ENCODE measurements around the gene MTURN.

Gene MTURN

DNA sequence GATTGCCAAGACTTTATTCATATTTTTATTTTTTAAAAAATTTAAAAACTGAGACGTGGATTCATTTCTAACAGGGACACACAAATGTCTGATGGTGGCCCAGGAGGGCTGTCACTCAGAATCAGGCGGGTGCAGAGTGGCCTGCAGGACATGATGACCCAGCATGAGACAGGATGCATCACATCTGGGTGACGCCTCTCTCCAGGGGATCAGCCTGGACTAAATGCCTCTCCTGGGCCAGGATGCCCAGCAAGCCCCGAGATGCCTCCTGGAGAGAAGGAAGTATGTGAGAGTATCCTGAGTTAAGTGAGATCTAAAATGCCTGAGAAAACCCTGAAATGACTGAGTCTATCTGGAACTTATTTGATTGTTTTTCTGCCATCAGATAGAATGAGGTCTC is 16.9 kb upstream of the MTURN start:
- H3K27me3 Mint-ChIP-seq: no peaks in the 10 kb centered on the region
- H3K9me3 Mint-ChIP-seq: peaks cover 8 to 17% of the 10 kb centered on the region in 2 donors
- DNase-seq: no peak
- H3K4me1 Mint-ChIP-seq: peaks cover 8% of the 10 kb centered on the region
- H3K4me3 Mint-ChIP-seq: no peak overlapping the region
- no peak overlapping the region for H3K27ac Mint-ChIP-seq
- no peak for ATAC-seq

DNA sequence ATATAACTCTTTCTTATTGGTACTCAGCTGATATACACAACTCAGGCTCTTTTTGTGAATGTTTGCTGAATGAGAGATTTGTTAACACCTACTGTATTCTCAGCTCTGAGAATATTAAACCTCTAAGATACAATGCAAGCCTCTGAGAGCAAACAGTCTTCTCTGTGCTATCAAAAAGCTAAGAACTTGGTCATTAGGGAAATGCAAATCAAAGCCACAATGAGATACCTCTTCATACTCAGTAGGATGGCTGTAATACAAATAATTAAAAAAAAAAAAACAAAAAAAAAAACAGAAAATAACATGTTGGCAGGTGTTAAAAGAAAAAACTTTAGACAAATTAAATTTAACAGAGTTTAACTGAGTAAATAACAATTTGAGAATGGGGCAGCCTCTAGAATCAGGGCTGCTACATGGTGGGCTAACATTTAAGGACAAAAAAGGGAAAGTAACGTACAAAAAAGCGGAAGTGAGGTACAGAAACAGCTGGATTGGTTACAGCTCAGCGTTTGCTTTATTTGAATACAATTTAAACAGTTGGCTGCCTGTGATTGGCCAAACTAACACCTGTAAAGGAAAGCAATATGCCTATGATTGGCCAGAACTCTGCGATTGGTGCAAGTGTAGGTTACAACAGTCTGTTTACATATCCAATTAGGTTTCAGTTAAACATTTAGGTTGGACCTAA is 14.8 kb upstream of the MTURN start:
- Mint-ChIP-seq H3K27ac (no peak overlapping the region), H3K4me1 (peaks cover 1% of the 10 kb centered on the region), H3K9me3 (no peaks in the 10 kb centered on the region), H3K27me3 (no peaks in the 10 kb centered on the region), H3K4me3 (no peak overlapping the region)
- ATAC-seq (no peak), DNase-seq (no peak)

DNA sequence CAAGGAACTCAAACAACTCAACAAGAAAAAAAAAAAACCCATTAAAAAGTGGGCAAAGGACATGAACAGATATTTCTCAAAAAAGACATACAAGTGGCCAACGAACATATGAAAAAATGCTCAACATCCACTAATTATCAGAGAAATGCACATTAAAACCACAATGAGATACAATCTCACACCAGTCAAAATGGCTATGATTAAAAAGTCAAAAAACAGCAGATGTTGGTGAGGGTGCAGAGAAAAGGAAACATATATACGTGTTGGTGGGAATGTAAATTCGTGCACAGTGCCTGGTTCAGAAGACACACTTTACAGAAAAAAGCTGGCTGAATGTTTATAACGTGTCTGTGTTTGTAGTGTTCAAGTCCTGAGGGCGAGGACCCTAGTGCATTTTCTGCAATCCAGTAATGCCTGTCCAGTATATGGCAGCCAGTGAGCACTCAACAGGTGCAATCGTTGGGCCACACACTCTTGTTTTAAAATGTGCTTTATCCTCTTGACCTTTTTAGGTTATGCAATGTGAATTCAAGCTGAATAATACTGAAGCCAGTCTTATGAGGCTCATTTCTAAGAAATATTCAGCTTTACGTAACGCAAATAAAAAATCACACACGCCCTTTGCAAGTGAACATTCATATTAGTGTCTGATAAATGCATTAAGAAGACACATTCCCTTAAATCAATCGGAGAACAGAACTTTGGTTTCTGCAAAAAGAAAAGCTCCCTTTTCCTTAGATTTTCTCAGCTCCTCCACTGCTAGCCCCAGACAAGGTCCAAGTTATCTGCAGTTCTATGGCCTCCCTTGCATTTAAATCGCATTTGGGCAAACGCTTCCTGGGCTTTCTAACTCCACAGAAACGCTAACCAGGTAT is 813 bp upstream of the MTURN start:
- Mint-ChIP-seq H3K27me3 (peaks cover 17% of the 10 kb centered on the region), H3K4me1 (peaks cover 10% of the 10 kb centered on the region), H3K27ac (peak overlapping the region in 1 of 2 donors; percentile 55), H3K9me3 (no peaks in the 10 kb centered on the region), H3K4me3 (peak overlapping the region; percentile 77 to 88)
- ATAC-seq: no peak
- DNase-seq: no peak

DNA sequence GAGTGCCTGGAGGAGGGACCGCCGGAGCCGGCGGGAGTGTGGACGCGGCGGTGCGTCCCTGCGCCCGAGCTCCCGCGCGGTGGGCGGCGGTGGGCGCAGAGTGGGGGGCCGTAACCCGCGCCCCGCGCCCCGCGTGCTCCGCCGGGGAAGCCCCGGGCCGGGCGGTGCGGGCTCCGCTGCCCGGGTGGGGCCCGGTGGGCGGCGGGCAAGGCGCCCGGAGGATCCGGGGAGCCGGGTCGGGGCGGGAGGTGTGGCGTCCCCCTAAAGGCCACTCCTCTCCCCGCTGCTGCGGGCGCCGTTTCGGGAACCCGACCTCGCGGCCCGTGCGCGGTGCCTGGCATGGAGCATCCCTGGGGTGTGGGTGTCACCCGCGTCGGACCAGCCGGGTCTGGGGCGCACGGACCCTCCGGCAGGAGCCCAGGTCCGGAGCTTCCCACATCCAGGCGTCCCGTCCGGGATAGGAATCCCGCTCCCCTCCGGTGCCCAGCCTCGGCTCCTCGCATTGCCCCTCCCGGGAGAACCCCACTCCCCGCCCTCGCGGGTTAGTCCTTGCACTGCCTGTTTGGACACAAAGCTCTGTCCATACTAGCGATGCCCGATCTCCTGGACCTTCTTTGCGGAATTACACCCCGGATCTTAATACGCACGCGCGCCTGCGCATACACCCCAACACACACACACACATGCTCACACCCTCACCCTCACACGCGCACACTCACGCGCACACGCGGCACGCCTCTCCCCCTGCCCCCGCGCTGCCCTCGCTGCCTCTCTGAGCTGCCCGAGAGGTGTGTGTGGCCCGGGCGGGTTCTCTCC is 723 bp downstream of the MTURN start:
- Mint-ChIP-seq H3K4me1 (peaks cover 10% of the 10 kb centered on the region), H3K27ac (peak overlapping the region; percentile 53 to 78), H3K27me3 (peaks cover 17% of the 10 kb centered on the region), H3K9me3 (no peaks in the 10 kb centered on the region), H3K4me3 (peak overlapping the region; percentile 85 to 87)
- ATAC-seq (peak; percentile 61), DNase-seq (peak; percentile 37 to 46)

DNA sequence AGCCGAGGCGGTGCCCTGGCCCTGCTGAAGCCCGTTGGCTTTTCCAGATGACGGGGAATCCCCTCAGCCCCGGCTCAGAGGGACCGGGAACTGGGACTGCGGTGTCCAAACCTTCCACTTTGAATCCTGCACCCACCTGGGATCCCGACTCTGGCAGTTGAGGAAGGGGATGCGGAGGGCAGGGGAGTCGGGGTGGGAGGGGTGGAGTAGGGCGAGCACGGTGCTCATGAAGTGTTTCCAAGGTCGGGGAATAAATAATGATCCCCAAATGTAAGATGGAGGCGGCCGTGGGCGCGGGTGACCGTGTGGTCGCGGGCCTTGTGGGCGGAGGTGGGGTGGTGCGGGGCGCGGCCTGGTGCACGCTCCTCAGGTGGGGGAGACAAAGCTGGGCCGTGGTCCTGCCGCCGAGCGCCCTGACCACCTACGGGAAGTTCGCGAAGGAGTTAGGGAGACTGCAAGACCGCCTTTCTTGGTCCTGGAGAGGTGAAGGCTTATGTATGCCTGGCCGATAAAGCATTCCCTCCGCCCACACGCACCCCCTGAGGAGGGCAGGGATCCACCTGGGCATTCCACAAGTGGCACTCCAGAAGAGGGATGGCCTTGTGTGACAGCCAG is 1.4 kb downstream of the MTURN start:
- Mint-ChIP-seq H3K27me3 (peaks cover 17% of the 10 kb centered on the region), H3K4me1 (peaks cover 10% of the 10 kb centered on the region), H3K27ac (peak overlapping the region; percentile 53 to 78), H3K9me3 (no peaks in the 10 kb centered on the region), H3K4me3 (peak overlapping the region; percentile 85 to 87)
- DNase-seq (no peak), ATAC-seq (no peak)

DNA sequence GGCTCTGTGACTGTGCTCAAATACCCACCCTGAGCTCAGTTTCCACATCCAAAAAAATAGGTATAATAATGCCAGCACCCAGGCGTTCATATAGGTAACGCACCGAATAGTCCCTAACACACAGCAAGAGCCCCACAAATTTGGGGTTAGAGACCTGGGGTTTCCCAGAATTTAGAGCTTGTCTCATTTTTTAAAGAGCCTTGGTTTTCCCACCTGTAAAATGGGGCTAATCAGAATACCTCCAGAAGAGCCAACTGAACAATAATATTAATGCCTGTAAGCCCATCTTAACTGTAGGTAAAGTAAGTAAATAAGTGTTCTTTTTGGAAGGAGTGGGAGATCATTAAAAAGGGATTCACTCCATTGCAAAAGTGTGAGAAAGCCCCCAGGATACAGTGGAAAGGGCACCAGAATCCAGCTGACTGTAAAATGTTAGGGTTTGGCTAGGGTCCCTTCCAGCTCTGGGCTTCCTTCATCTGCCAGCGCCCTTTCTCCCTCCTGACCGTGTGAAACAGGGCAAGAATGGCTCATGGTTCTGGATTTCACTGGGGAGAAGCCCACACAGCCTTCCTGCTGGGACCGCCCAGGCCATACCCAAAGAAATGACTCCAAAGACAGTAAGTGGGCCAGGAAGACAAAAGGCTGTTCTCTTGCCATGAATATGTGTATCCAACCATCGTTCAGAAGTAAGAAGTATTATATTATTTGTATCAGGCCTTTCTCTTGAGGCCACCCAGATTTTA is 2.1 kb downstream of the MTURN start:
- peaks cover 15% of the 10 kb centered on the region for H3K27me3 Mint-ChIP-seq
- peak overlapping the region in 1 of 2 donors; percentile 85 for H3K4me3 Mint-ChIP-seq
- no peaks in the 10 kb centered on the region for H3K9me3 Mint-ChIP-seq
- ATAC-seq (no peak), DNase-seq (no peak)
- no peak overlapping the region for H3K27ac Mint-ChIP-seq
- H3K4me1 Mint-ChIP-seq: peaks cover 10% of the 10 kb centered on the region

DNA sequence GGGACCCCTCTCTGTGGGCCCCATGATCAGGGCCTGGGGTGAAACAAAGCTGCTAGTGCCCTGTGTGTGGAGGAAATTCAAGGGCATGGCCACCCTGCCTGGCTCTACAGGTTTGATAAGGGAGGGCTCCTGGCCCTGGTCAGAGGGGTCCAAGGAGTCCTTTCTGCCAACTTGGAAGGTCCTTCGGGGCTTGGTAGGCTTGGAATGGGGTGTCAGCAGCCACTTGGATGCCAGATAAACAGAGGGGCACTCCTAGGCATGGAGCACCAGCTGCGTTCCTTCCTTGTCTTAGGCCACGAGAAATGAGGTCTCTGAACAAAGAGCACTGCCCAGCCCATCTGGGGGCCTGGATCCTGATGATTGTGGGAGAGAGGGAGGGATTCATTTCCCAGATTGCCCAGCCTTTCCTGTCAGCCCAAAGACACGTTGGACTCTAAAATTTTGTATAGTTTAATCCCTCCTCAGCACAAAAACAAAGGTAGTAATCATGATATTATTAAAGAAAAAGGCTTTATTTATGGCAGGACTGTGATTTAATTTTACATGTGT is 5.1 kb downstream of the MTURN start:
- no peaks in the 10 kb centered on the region for H3K27me3 Mint-ChIP-seq
- H3K9me3 Mint-ChIP-seq: no peaks in the 10 kb centered on the region
- no peak overlapping the region for H3K27ac Mint-ChIP-seq
- H3K4me3 Mint-ChIP-seq: no peak overlapping the region
- ATAC-seq (no peak), DNase-seq (no peak)
- peaks cover 10% of the 10 kb centered on the region for H3K4me1 Mint-ChIP-seq

DNA sequence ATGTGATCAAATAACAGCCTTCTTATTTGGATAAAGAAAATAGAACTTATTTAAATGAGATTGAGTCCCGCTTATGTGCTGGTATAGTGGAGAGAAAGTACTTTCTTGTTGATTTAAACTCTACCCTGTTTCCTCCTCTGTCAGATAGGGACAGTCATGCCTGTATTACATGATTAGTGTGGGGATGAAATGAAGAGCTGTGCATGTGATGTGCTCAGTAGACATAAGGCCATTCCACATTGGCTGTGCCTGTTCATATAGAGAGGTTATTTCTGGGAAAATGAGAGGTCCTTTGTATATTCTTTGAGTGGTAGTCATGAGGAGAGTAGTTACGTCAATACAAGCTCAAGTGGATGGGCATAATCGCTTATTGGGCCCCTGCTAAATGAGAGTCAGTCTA is 5.7 kb downstream of the MTURN start:
- DNase-seq: no peak
- Mint-ChIP-seq H3K4me1 (peaks cover 10% of the 10 kb centered on the region), H3K4me3 (no peak overlapping the region), H3K27ac (no peak overlapping the region), H3K9me3 (no peaks in the 10 kb centered on the region), H3K27me3 (no peaks in the 10 kb centered on the region)
- no peak for ATAC-seq

DNA sequence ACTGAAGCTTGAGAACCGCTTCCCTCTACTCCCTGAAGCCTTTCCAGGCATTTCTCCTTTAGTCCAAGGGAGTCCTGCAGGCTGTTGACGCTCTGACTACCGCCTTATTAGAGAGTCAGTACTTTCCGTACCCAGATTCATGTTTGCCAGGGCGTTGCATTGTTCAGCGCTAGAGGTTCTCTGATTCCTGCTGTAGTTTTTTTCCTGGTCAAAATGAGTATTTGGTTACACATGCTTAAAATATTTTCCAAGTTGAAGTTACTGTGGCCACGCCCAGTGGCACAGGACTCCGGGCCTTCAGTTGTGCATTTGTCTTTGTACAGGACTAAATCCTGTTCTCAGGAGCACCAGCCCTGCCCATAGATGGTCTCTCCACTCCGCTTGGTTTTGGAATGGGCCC is 7.9 kb downstream of the MTURN start:
- H3K27ac Mint-ChIP-seq: no peak overlapping the region
- DNase-seq (no peak), ATAC-seq (no peak)
- H3K4me3 Mint-ChIP-seq: no peak overlapping the region
- peaks cover 5% of the 10 kb centered on the region for H3K4me1 Mint-ChIP-seq
- no peaks in the 10 kb centered on the region for H3K27me3 Mint-ChIP-seq
- H3K9me3 Mint-ChIP-seq: no peaks in the 10 kb centered on the region

DNA sequence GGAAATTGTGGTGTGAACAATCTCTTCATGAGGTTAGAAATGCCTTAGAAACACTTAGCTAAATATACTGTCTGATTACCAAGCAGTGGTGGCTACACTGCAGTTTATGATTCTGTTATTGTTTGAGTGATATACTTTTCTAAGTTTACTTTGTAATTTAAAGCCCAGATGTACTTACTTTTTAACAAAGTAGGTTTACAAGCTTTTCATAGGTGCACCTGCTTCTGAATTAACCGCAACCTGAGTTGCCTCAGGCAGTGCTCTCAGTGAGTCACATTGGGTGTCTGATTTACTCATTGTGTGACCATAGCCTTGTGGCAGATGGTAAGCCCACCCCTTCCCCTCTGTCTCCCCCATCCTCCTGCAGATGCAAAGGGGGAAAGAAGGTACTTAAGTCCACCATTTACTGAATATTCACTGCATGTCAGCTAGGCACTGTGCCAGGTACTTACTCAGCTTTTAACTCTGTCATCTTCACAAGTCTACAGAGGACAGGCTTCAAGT is 9.0 kb downstream of the MTURN start:
- peak; percentile 75 for ATAC-seq
- no peak overlapping the region for H3K27ac Mint-ChIP-seq

DNA sequence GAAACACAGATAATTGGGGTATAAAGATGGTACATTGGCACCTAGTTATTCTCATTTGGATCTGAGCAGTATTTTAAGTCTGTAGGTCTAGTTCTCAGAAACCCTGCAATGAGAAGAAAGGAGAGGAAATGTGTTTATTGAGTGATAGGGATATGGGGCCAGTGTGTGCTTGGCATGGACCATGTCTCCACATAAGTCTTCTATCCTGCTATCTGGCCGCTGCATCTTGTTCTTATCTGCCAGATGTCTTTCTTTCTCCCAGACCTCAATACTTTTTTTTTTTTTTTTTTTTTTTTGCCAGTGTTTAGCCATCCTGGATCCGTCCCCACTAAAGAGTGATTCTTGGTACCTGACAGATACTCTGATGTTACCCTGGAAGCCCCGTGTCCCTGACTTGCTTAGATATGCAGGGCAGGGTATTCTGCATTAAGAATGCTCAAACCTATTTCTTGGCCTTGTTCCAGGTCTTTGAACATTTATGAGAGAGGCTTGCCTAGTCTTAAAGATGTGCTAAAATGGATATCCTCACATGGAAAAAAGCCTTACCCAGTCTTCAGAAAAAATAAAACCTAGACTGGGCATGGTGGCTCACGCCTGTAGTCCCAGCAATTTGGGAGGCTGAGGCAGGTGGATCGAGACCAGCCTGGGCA is 10.0 kb downstream of the MTURN start:
- Mint-ChIP-seq H3K4me3 (no peak overlapping the region), H3K27ac (no peak overlapping the region), H3K27me3 (no peaks in the 10 kb centered on the region), H3K9me3 (no peaks in the 10 kb centered on the region), H3K4me1 (peaks cover 5% of the 10 kb centered on the region)
- no peak for DNase-seq
- ATAC-seq: no peak

More for the DNA sequence above, 9.0 kb downstream of the MTURN start:
- DNase-seq: no peak
- Mint-ChIP-seq H3K4me3 (no peak overlapping the region), H3K9me3 (no peaks in the 10 kb centered on the region), H3K27me3 (no peaks in the 10 kb centered on the region), H3K4me1 (peaks cover 5% of the 10 kb centered on the region)

DNA sequence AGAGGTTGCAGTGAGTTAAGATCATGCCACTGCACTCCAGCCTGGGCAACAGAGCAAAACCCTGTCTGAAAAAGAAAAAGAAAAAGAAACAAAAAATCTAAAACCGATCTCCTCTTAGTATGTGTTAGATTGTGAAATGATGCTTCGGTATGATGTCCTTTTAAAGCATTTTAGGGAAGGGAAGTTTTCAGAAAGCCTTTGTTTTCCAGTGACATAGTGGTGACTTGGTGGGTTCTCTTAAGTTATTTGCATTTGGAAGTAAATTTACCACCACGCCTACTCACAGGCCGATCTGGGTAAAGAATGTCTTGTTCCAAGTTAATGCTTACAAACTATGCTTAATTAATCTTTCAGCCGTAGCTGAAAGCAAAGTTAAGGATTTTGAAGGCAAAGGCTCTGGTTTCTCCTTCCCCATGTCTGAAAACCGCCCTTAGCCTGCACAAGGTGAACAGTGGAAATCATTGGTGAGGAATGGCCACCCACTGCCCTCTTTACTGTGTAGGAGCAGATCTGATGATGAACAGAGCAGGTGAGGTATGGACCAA is 10.7 kb downstream of the MTURN start:
- DNase-seq (no peak), ATAC-seq (no peak)
- Mint-ChIP-seq H3K4me1 (peaks cover 5% of the 10 kb centered on the region), H3K27me3 (no peaks in the 10 kb centered on the region), H3K27ac (no peak overlapping the region), H3K9me3 (no peaks in the 10 kb centered on the region), H3K4me3 (no peak overlapping the region)

DNA sequence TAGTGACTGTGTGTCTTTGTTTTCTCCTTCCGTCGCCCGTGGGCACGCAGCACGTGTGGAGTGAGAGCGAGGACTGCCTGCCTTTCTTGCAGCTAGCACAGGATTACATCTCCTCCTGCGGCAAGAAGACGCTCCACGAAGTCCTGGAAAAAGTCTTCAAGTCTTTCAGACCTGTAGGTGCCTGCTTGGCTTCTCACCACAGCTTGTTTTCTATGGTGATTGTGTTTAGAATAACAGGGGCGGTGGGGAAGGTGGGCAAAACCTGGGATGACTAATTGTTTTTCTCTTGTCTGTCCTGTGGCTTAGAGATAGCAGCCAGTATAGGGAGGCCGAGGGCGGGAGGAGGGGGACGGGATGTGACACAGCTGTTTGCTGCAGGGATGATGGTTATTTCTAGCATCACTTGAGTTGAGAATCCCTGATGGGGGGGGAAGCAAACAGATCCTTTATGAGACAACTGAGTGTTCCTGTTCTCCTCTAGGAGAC is 11.4 kb downstream of the MTURN start:
- Mint-ChIP-seq H3K4me1 (peaks cover 5% of the 10 kb centered on the region), H3K27me3 (no peaks in the 10 kb centered on the region), H3K27ac (no peak overlapping the region), H3K9me3 (no peaks in the 10 kb centered on the region), H3K4me3 (no peak overlapping the region)
- ATAC-seq (no peak), DNase-seq (no peak)

DNA sequence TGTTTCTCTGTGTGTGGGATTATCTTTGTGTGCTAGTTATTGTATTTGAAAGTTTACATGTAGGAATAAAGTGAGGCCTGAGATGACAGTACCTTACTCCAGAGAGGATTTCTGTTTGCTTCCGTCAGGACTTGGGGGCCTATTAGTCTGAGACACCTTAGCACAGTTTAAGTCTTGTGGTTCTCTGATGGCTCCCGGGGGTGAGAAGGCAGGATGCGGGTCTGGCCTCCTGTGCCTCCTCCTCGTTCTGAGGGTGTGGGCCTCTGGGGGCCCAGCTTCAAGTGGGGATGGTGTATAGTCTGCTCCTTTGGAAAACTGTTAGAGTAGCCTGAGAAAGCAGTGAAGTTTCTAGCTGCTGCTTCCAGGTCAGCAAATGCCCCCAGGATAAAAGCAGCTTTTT is 12.4 kb downstream of the MTURN start:
- H3K27ac Mint-ChIP-seq: no peak overlapping the region
- no peaks in the 10 kb centered on the region for H3K27me3 Mint-ChIP-seq
- H3K4me1 Mint-ChIP-seq: peaks cover 5% of the 10 kb centered on the region
- DNase-seq (no peak), ATAC-seq (no peak)
- H3K4me3 Mint-ChIP-seq: no peak overlapping the region
- H3K9me3 Mint-ChIP-seq: no peaks in the 10 kb centered on the region

Measured in stimulated activated naive CD8-positive, alpha-beta T cell treated with anti-CD3 and anti-CD28 coated beads, Interleukin-15, amount 100 ng/mL, for 72 hours (primary cell).